ENCODE results near the gene CNTNAP2.

DNA sequence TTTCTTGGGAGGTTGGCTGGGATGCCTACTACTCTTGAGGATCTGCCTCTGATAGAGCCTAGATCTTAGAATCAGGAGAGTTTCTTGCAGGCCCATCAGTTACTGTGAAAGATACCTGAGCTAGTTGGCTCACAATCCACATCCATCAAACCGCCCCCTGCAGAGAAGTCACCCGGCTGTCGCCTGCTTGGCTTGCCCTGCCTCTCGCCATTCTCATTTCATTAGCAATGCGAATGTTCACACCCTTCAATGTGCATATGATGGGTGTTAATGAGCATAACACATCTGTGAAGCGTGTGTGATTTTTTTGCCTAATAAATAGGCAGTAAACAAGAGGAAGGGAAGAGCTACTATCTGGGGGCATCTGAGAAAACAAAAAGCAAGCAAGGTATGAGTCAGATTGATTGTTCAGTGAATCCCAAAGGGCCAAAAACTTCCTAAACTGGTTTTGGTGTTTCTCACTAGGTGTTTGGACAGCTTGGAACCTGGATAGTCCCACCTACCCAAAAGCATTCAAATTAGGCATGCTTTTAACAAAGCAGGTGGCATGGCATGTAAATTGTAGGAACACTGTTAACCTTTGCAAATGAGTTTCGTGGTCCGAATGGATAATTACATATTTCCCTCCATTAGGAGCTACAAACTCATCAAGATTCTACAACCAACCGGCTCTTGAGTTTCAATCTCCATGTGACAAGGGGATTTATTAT, 2201.7 kb downstream of the CNTNAP2 start:
- no peak for TF ChIP-seq CTCF (IDR thresholded peaks at IDR 0.05)
- TF ChIP-seq POLR2AphosphoS5 (IDR thresholded peaks at IDR 0.05), result no peak
- no peak for TF ChIP-seq POLR2A (IDR thresholded peaks at IDR 0.05)

All from stomach (tissue), 4 donors.